A673 (cell line): ENCODE measurements around the gene ROR2. TPM values are rescaled to one million over a fixed set of nuclear protein-coding genes. Genes with fewer than 3 reads are reported as not detected.
"Not testable (repeated sequence)": the region's sequence is repeated elsewhere in the genome, so short reads cannot be mapped to it uniquely, and the experiment has no call there.

Experiments used
- BruUV-seq: library from RNA; stranded (reverse); fragments of 400-500 nt; replicated peaks from 2 replicates; lab custom pipeline; 2021; lab: Mats Ljungman, UMichigan
- CTCF ChIA-PET: fragments of 300-600 bp; sonication (Branson Sonifier 250); formaldehyde crosslinking; loops from one replicate; lab custom pipeline; 2022; ENCODE audit warnings: antibody characterized with exemption; lab: Charles Lee
- POLR2A ChIA-PET: fragments of 300-600 bp; sonication (Branson Sonifier 250); formaldehyde crosslinking; loops from one replicate; lab custom pipeline; 2022; ENCODE audit warnings: antibody characterized with exemption; ENCODE audit not compliant: low non-redundant PET; lab: Charles Lee
- DNase-seq: peaks from one replicate; pipeline ENCODE4 v3.0.0-alpha.2; 2015; ENCODE audit warnings: low spot score
- H3K27ac ChIP-seq: fragments of 200-600 bp; sonication (generic); 2 replicates; pipeline ENCODE4 v1.5.1; 2016; ENCODE audit warnings: mixed run types, low read depth, mild to moderate bottlenecking, mixed read lengths, antibody characterized with exemption, low read length; ENCODE audit not compliant: poor library complexity, severe bottlenecking
- H3K27me3 ChIP-seq: fragments of 200-600 bp; sonication (generic); replicated peaks from 2 replicates; pipeline ENCODE4 v1.6.1; 2017; ENCODE audit warnings: mixed run types, low read depth, mild to moderate bottlenecking, mixed read lengths, antibody characterized with exemption, low read length; ENCODE audit not compliant: insufficient read depth, poor library complexity
- H3K36me3 ChIP-seq: fragments of 200-600 bp; sonication (generic); 2 replicates; pipeline ENCODE4 v1.6.1; 2016; ENCODE audit warnings: mixed run types, mild to moderate bottlenecking, mixed read lengths, antibody characterized with exemption, low read length; ENCODE audit not compliant: insufficient read depth, poor library complexity, severe bottlenecking
- H3K4me1 ChIP-seq: fragments of 200-600 bp; sonication (generic); 2 replicates; pipeline ENCODE4 v1.6.1; 2017; ENCODE audit warnings: mixed run types, mild to moderate bottlenecking, mixed read lengths, antibody characterized with exemption, low read length; ENCODE audit not compliant: insufficient read depth, poor library complexity, severe bottlenecking
- H3K4me3 ChIP-seq: fragments of 200-600 bp; sonication (generic); 2 replicates; pipeline ENCODE4 v1.5.1; 2016; ENCODE audit warnings: low read depth, mixed run types, mild to moderate bottlenecking, mixed read lengths, low read length; ENCODE audit not compliant: poor library complexity, severe bottlenecking
- H3K9me3 ChIP-seq: fragments of 200-600 bp; sonication (generic); 2 replicates; pipeline ENCODE4 v1.6.1; 2016; ENCODE audit warnings: mixed run types, low read depth, mild to moderate bottlenecking, mixed read lengths, antibody characterized with exemption, low read length; ENCODE audit not compliant: poor library complexity, severe bottlenecking
- CTCF ChIP-seq: fragments of 300-800, 200-600 bp; sonication (generic); conservative IDR thresholded peaks from 2 replicates; pipeline ENCODE4 v1.5.1; 2017; ENCODE audit warnings: low read depth, mild to moderate bottlenecking, antibody characterized with exemption, low read length, moderate library complexity, mixed read lengths
- EZH2 ChIP-seq: fragments of 200-600 bp; sonication (generic); IDR thresholded peaks from 2 replicates; pipeline ENCODE4 v1.6.1; 2017; ENCODE audit warnings: borderline replicate concordance, low read depth, mild to moderate bottlenecking, mixed read lengths, antibody characterized with exemption, low read length; ENCODE audit not compliant: poor library complexity, severe bottlenecking
- intact Hi-C: fragments of 100-400 bp; cut with micrococcal nuclease; formaldehyde crosslinking; loops from one replicate; pipeline ENCODE4 v1.10.0; 2022; ENCODE audit not compliant: unreplicated experiment
- total RNA-seq: library from RNA; stranded (reverse); gene quantifications from 2 replicates; pipeline ENCODE4 v1.2.3, GENCODE V29; 2021

Gene ROR2
- total RNA-seq, 1 experiment from 2014 or later: 12.3 TPM

DNA sequence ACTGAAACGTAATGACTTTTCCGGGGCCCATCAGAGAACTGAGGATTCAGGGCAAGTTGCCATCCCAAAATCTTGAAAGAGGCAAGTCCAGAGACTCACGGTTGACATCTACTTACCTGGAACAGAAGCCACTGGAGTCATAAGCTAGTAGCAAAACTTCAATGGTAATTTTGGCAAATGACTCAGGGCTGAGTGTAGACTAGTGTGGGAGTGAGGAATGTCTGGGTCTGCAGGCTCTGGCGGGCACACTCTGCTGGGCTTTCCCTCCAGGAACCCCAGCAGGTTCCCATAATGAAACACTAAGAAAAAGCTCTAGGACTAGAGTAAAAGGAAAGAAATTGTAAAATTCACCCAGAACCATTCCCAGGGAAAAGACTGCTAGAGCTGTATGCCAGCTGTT lies 403.5 kb downstream of the ROR2 start:
- Histone ChIP-seq H3K9me3 (no peaks in the 10 kb centered on the region), H3K4me3 (no peak overlapping the region), H3K36me3 (no peaks in the 10 kb centered on the region), H3K27me3 (no peaks in the 10 kb centered on the region), H3K27ac (no peak overlapping the region), H3K4me1 (no peaks in the 10 kb centered on the region)
- POLR2A ChIA-PET: no interaction called here
- BruUV-seq: no TSS peak
- no peak for DNase-seq
- no peak for TF ChIP-seq CTCF
- TF ChIP-seq EZH2: no peak
- CTCF ChIA-PET: no interaction called here
- intact Hi-C loops: no loop called here

DNA sequence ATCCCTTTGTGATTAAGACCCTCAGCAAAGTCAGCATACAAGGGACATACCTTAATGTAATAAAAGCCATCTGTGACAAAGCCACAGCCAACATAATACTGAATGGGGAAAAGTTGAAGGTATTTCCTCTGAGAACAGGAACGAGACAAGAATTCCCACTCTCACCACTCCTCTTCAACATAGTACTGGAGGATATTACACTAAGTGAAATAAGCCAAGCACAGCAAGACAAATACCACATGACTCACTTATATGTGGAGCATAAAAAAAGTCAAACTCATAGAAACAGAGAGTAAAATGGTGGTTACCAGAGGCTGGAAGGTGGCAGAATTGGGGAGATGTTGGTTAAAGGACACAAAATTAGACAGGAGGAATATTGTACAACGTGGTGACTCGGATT lies 408.3 kb downstream of the ROR2 start:
- no peak overlapping the region for H3K27ac ChIP-seq
- no peaks in the 10 kb centered on the region for H3K36me3 ChIP-seq
- CTCF ChIA-PET: no interaction called here
- POLR2A ChIA-PET: no interaction called here
- intact Hi-C loops: no loop called here
- DNase-seq: no peak
- H3K4me3 ChIP-seq: no peak overlapping the region
- no peaks in the 10 kb centered on the region for H3K27me3 ChIP-seq
- H3K9me3 ChIP-seq: no peaks in the 10 kb centered on the region
- H3K4me1 ChIP-seq: no peaks in the 10 kb centered on the region
- TF ChIP-seq EZH2 (no peak), CTCF (no peak)
- no TSS peak for BruUV-seq

DNA sequence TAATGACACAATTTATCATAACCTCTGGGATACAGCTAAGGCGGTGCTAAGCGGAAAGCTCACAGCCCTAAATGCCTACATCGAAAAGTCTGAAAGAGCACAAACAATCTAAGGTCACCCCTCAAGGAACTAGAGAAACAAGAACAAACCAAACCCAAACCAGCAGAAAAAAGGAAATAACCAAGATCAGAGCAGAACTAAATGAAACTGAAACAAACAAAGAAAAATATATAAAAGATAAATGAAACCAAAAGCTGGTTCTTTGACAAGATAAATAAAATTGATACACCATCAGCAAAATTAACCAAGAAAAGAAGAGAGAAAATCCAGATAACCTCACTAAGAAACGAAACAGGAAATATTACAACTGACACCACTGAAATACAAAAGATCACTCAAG lies 409.5 kb downstream of the ROR2 start:
- DNase-seq, BruUV-seq, H3K27ac ChIP-seq, H3K9me3 ChIP-seq, CTCF ChIA-PET, H3K4me1 ChIP-seq, POLR2A ChIA-PET, H3K4me3 ChIP-seq, H3K36me3 ChIP-seq, H3K27me3 ChIP-seq, intact Hi-C loops: not testable (repeated sequence)

DNA sequence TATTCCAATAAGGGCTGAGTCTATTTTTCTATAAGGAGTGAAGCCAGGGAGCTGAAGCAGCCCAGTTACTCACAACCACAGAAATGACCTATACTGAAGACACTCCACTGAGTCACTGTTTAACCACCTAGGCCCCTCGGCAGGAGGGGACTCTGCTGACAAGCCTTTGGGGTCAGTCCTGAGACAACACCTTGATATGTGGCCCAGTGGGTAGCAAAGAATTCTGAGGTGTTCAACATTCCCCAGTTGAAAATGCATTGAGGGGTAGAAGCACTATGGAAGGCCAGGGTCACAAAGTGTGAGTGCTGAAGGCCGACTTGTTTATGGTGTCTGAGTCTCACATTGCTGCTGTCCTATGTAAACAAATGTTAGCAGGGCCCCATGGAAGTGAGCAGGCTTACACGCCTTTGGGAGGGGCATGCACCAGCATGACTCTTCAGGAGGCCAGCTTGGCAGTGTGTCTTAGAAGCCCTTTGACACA lies 413.8 kb downstream of the ROR2 start:
- TF ChIP-seq EZH2: no peak
- TF ChIP-seq CTCF: no peak
- DNase-seq: no peak
- no peak overlapping the region for H3K27ac ChIP-seq
- intact Hi-C loops: no loop called here
- H3K36me3 ChIP-seq: no peaks in the 10 kb centered on the region
- no peaks in the 10 kb centered on the region for H3K27me3 ChIP-seq
- ChIA-PET POLR2A (no interaction called here), CTCF (no interaction called here)
- no peak overlapping the region for H3K4me3 ChIP-seq
- no peaks in the 10 kb centered on the region for H3K4me1 ChIP-seq
- BruUV-seq: no TSS peak
- no peaks in the 10 kb centered on the region for H3K9me3 ChIP-seq
